ENCODE results near the gene ETS1. TPM values are rescaled to one million over a fixed set of nuclear protein-coding genes. Genes with fewer than 3 reads are reported as not detected.

Gene ETS1
- polyA plus RNA-seq, 1 donor (not counting 4 experiments of a cell fraction or from before 2014, with no cell fraction given): 41.0 TPM

DNA sequence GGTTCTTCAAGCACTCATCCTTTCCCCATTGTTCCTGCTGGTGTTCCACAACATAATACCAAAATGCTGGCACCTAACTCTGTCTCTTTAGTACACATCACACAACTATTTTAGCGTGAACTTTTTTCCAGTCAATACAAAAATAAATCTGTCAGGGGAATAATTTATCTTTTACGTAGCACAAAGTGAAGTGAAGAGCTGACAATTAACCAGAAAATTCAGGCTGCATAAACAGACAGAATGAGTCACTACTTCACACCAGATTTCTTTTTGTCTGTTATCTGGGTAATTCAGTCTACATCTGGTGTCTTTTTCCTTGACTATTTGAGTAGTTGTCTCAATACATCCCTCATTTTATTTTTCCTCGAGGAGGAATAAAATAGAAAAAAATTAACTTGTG, 7.9 kb upstream of the ETS1 start:
- no peak overlapping the region for H3K4me3 ChIP-seq (ENCODE audit: control insufficient read depth in 2 of 3, extremely low read depth in 1 of 3, insufficient read depth in 2 of 3, low read depth in 1 of 3, low read length in 3 of 3)
- no peaks in the 10 kb centered on the region for H3K4me1 ChIP-seq (ENCODE audit: control insufficient read depth, extremely low read depth, insufficient read depth, low read length)
- H3K9me1 ChIP-seq (ENCODE audit: control insufficient read depth, extremely low read depth, insufficient read depth, low read length): no peaks in the 10 kb centered on the region
- H3K27me3 ChIP-seq (ENCODE audit: control insufficient read depth, extremely low read depth, insufficient read depth, low read length): peaks cover 25% of the 10 kb centered on the region
- H3K4me2 ChIP-seq (ENCODE audit: control insufficient read depth, extremely low read depth, insufficient read depth, low read depth, low read length): no peak overlapping the region
- no peak overlapping the region for H2AFZ ChIP-seq (ENCODE audit: control insufficient read depth, low read length)
- H3K27ac ChIP-seq (ENCODE audit: control insufficient read depth, insufficient read depth, low read length): no peak overlapping the region
- H3K9ac ChIP-seq (ENCODE audit: control insufficient read depth, extremely low read depth, insufficient read depth, low read length): no peak overlapping the region
- H3K79me2 ChIP-seq (ENCODE audit: control insufficient read depth, insufficient read depth, low read length): no peaks in the 10 kb centered on the region
- no peaks in the 10 kb centered on the region for H4K20me1 ChIP-seq (ENCODE audit: control insufficient read depth, extremely low read depth, insufficient read depth, low read length)
- no peak for DNase-seq (ENCODE audit: low read depth, low spot score)
- no peaks in the 10 kb centered on the region for H3K9me3 ChIP-seq (ENCODE audit: control insufficient read depth, low read depth, low read length)
- TF ChIP-seq EZH2 (IDR thresholded peaks at IDR 0.05; ENCODE audit: low read length) (no peak), CTCF (optimal IDR thresholded peaks at IDR 0.05 in 1 of 3, IDR thresholded peaks at IDR 0.05 in 1 of 3, conservative IDR thresholded peaks at IDR 0.05 in 1 of 3; ENCODE audit: extremely low read depth in 1 of 3, insufficient read depth in 2 of 3, low read length in 3 of 3) (no peak)
- H3K36me3 ChIP-seq (ENCODE audit: control insufficient read depth in 2 of 2, extremely low read depth in 1 of 2, insufficient read depth in 2 of 2, low read length in 2 of 2): no peaks in the 10 kb centered on the region
- no peak for FAIRE-seq
- dilution Hi-C loops (cut with MboI; ENCODE audit: extremely low pct_ligation_motif_present, low sequenced_read_pairs): no loop called here

- Histone ChIP-seq H3K79me2 (ENCODE audit: control insufficient read depth, insufficient read depth, low read length) (no peaks in the 10 kb centered on the region), H3K36me3 (ENCODE audit: control insufficient read depth in 2 of 2, extremely low read depth in 1 of 2, insufficient read depth in 2 of 2, low read length in 2 of 2) (no peaks in the 10 kb centered on the region), H3K4me3 (ENCODE audit: control insufficient read depth in 2 of 3, extremely low read depth in 1 of 3, insufficient read depth in 2 of 3, low read depth in 1 of 3, low read length in 3 of 3) (no peak overlapping the region), H4K20me1 (ENCODE audit: control insufficient read depth, extremely low read depth, insufficient read depth, low read length) (no peaks in the 10 kb centered on the region), H3K4me2 (ENCODE audit: control insufficient read depth, extremely low read depth, insufficient read depth, low read depth, low read length) (no peak overlapping the region), H3K9me1 (ENCODE audit: control insufficient read depth, extremely low read depth, insufficient read depth, low read length) (no peaks in the 10 kb centered on the region), H3K27me3 (ENCODE audit: control insufficient read depth, extremely low read depth, insufficient read depth, low read length) (peaks cover 25% of the 10 kb centered on the region), H3K9ac (ENCODE audit: control insufficient read depth, extremely low read depth, insufficient read depth, low read length) (no peak overlapping the region), H2AFZ (ENCODE audit: control insufficient read depth, low read length) (no peak overlapping the region), H3K27ac (ENCODE audit: control insufficient read depth, insufficient read depth, low read length) (no peak overlapping the region), H3K9me3 (ENCODE audit: control insufficient read depth, low read depth, low read length) (no peaks in the 10 kb centered on the region), H3K4me1 (ENCODE audit: control insufficient read depth, extremely low read depth, insufficient read depth, low read length) (no peaks in the 10 kb centered on the region)
- FAIRE-seq (no peak), DNase-seq (ENCODE audit: low read depth, low spot score) (no peak)
- dilution Hi-C loops (cut with MboI; ENCODE audit: extremely low pct_ligation_motif_present, low sequenced_read_pairs): no loop called here
- TF ChIP-seq EZH2 (IDR thresholded peaks at IDR 0.05; ENCODE audit: low read length) (no peak), CTCF (optimal IDR thresholded peaks at IDR 0.05 in 1 of 3, IDR thresholded peaks at IDR 0.05 in 1 of 3, conservative IDR thresholded peaks at IDR 0.05 in 1 of 3; ENCODE audit: extremely low read depth in 1 of 3, insufficient read depth in 2 of 3, low read length in 3 of 3) (no peak)
These were observed 6.9 kb upstream of the ETS1 start for GRCh38 chr11:128594226-128594625.

Measured in keratinocyte (primary cell).